Calu3 (cell line): Measurements from ENCODE around the gene EXOC3L1. TPM values are rescaled to one million over a fixed set of nuclear protein-coding genes. Genes with fewer than 3 reads are reported as not detected.
A peak's percentile ranks its signal among the peaks of the same experiment; 100 is the strongest.

Source experiments
- BruUV-seq: library from RNA; stranded (reverse); fragments of 400-500 nt; replicated peaks from 2 replicates; lab custom pipeline; 2021; lab: Mats Ljungman, UMichigan
- CTCF ChIA-PET: fragments of 300-600 bp; sonication (Branson Sonifier 250); formaldehyde crosslinking; loops from one replicate; lab custom pipeline; 2022; ENCODE audit warnings: antibody characterized with exemption; lab: Charles Lee
- DNase-seq: peaks from one replicate; pipeline ENCODE4 v3.0.0; 2022
- H3K27ac Mint-ChIP-seq: one replicate; pipeline ENCODE4 v1.8.0; 2022; ENCODE audit warnings: mixed read lengths; ENCODE audit not compliant: unreplicated experiment
- H3K27me3 Mint-ChIP-seq: one replicate; pipeline ENCODE4 v1.8.0; 2022; ENCODE audit warnings: mixed read lengths; ENCODE audit not compliant: unreplicated experiment
- H3K36me3 Mint-ChIP-seq: one replicate; pipeline ENCODE4 v1.8.0; 2022; ENCODE audit warnings: mild to moderate bottlenecking, moderate library complexity, mixed read lengths; ENCODE audit not compliant: insufficient read depth, unreplicated experiment
- H3K4me1 Mint-ChIP-seq: one replicate; pipeline ENCODE4 v1.8.0; 2022; ENCODE audit warnings: mild to moderate bottlenecking, low read depth, mixed read lengths; ENCODE audit not compliant: unreplicated experiment
- H3K4me3 Mint-ChIP-seq: one replicate; pipeline ENCODE4 v1.8.0; 2022; ENCODE audit warnings: mild to moderate bottlenecking, low read depth, moderate library complexity, mixed read lengths; ENCODE audit not compliant: unreplicated experiment
- H3K9me3 Mint-ChIP-seq: one replicate; pipeline ENCODE4 v1.8.0; 2022; ENCODE audit warnings: low read depth, mixed read lengths; ENCODE audit not compliant: unreplicated experiment
- CTCF ChIP-seq: fragments of 200-600 bp; IDR thresholded peaks from one replicate; pipeline ENCODE4 v1.8.0; 2022; ENCODE audit warnings: antibody characterized with exemption; ENCODE audit not compliant: unreplicated experiment
- intact Hi-C: fragments of 100-400 bp; cut with micrococcal nuclease; formaldehyde crosslinking; loops from one replicate; pipeline ENCODE4 v1.10.0; 2022; ENCODE audit not compliant: unreplicated experiment
- total RNA-seq: library from RNA; stranded (reverse); gene quantifications from 2 replicates; pipeline ENCODE4 v1.2.3, GENCODE V29; 2022

The EXOC3L1 gene
- total RNA-seq, 1 experiment from 2014 or later, result 0.31 TPM

- BruUV-seq, result no TSS peak
- Mint-ChIP-seq H3K4me1 (peaks cover 10% of the 10 kb centered on the region), H3K9me3 (no peaks in the 10 kb centered on the region), H3K27ac (no peak overlapping the region), H3K27me3 (no peaks in the 10 kb centered on the region), H3K4me3 (peak overlapping the region; percentile 71), H3K36me3 (peaks cover 37% of the 10 kb centered on the region)
- intact Hi-C loops, result loop anchor here (5.0 to 10.0 kb wide), 2 partner anchors 137 to 174 kb away; no protein-coding TSS in a partner anchor
- DNase-seq, result no peak
- TF ChIP-seq CTCF, result no peak
- CTCF ChIA-PET, result interaction anchor here (0.6 to 1.1 kb wide), 4 partner anchors 9 to 38 kb away, joined by 3 to 4 read pairs (median 3); partner anchors contain the start of gene NOL3
These were observed 38.4 kb downstream of the EXOC3L1 start for GRCh38 chr16:67151431-67152097.

GRCh38 chr16:67150833-67151396 lies 39.0 kb downstream of the EXOC3L1 start, which contains the start of gene B3GNT9:
B3GNT9 (minus strand) TSS chr16:67150998; CDS start chr16:67150485, 513 bp downstream.
- no TSS peak for BruUV-seq
- no peak for TF ChIP-seq CTCF
- H3K4me3 Mint-ChIP-seq, result peak within 1 kb of the TSS; percentile 71
- peaks cover 38% of the 10 kb centered on the region for H3K36me3 Mint-ChIP-seq
- DNase-seq, result peak; percentile 54
- H3K9me3 Mint-ChIP-seq, result no peaks in the 10 kb centered on the region
- no peak within 1 kb of the TSS for H3K27ac Mint-ChIP-seq
- CTCF ChIA-PET, result interaction anchor here (0.6 to 1.1 kb wide), 4 partner anchors 10 to 185 kb away, joined by 3 to 4 read pairs (median 3); no protein-coding TSS in a partner anchor
- H3K4me1 Mint-ChIP-seq, result peaks cover 4% of the 10 kb centered on the region
- intact Hi-C loops, result loop anchor here (5.0 to 10.0 kb wide), 2 partner anchors 136 to 174 kb away; no protein-coding TSS in a partner anchor
- H3K27me3 Mint-ChIP-seq, result no peaks in the 10 kb centered on the region

GRCh38 chr16:67150047-67150832 lies 39.7 kb downstream of the EXOC3L1 start:
- intact Hi-C loops, result loop anchor here (5.0 to 10.0 kb wide), 2 partner anchors 135 to 173 kb away; no protein-coding TSS in a partner anchor
- Mint-ChIP-seq H3K27ac (no peak overlapping the region), H3K4me1 (no peaks in the 10 kb centered on the region), H3K27me3 (no peaks in the 10 kb centered on the region), H3K9me3 (no peaks in the 10 kb centered on the region), H3K4me3 (peak overlapping the region; percentile 71), H3K36me3 (peaks cover 43% of the 10 kb centered on the region)
- CTCF ChIA-PET, result interaction anchor here (0.6 to 1.0 kb wide), 3 partner anchors 11 to 184 kb away, joined by 3 read pairs; no protein-coding TSS in a partner anchor
- peak; percentile 61 for DNase-seq
- BruUV-seq, result no TSS peak
- no peak for TF ChIP-seq CTCF
